ENCODE measurements around the gene DNAL4. TPM values are rescaled to one million over a fixed set of nuclear protein-coding genes. Genes with fewer than 3 reads are reported as not detected.

DNAL4 gene
- total and polyA plus RNA-seq, 2 of the 4 experiments (the other 2 are of a cell fraction): 6.1 to 12.1 TPM

- TF ChIP-seq NFE2L2 (IDR thresholded peaks at IDR 0.05; ENCODE audit: low read depth, low read length) (no peak), MAZ (IDR thresholded peaks at IDR 0.05; ENCODE audit: borderline replicate concordance, low read depth, low read length) (no peak)
Observed at GRCh38 chr22:38761202-38762162, 32.5 kb downstream of the DNAL4 start (continued).

GRCh38 chr22:38760477-38761201 lies 33.3 kb downstream of the DNAL4 start:
- no peak overlapping the region for H4K5ac ChIP-seq (ENCODE audit: low read depth, low read length)
- no TSS peak for BruUV-seq (replicated peaks)
- ChIA-PET POLR2A (ENCODE audit: unreplicated experiment) (no interaction called here), CTCF (no interaction called here)
- no peak overlapping the region for H2BK120ac ChIP-seq (ENCODE audit: low read depth, low read length)
- H2AFZ ChIP-seq (replicated peaks; ENCODE audit: low read length, poor library complexity): no peak overlapping the region
- dilution Hi-C loops (cut with HindIII; ENCODE audit: low sequenced_read_pairs, unreplicated experiment): no loop called here
- H4K20me1 ChIP-seq (ENCODE audit: insufficient read depth, low read length): no peaks in the 10 kb centered on the region
- intact Hi-C loops (cut with micrococcal nuclease): loop anchor here (10.0 kb wide), 1 partner anchor 554 kb away; the partner anchor contains the start of gene RPL3
- no peak overlapping the region for H3K9ac ChIP-seq (ENCODE audit: low read depth, low read length)
- H2BK5ac ChIP-seq (ENCODE audit: low read depth, low read length, poor library complexity, severe bottlenecking): no peak overlapping the region
- no peak overlapping the region; the same call in 1 of the 2 replicates for H2BK20ac ChIP-seq (ENCODE audit: low read depth, low read length)
- H3K56ac ChIP-seq (ENCODE audit: extremely low read depth, insufficient read depth, low read length): no peak overlapping the region
- no peak overlapping the region for H3K18ac ChIP-seq (ENCODE audit: low read depth, low read length)
- peaks cover 3% of the 10 kb centered on the region for H3K4me1 ChIP-seq (ENCODE audit: control insufficient read depth, insufficient read depth, low read length)
- no peak overlapping the region for H4K91ac ChIP-seq (ENCODE audit: insufficient read depth, low read depth, low read length)
- peaks cover 18% of the 10 kb centered on the region for H3K9me1 ChIP-seq (ENCODE audit: insufficient read depth, low read length)
- no peak overlapping the region for H3K4ac ChIP-seq (ENCODE audit: low read depth, low read length)
- H3K9me3 ChIP-seq (ENCODE audit: control insufficient read depth, insufficient read depth, low read length): no peaks in the 10 kb centered on the region
- H3K27ac ChIP-seq (ENCODE audit: insufficient read depth, low read length): no peak overlapping the region
- H3K79me1 ChIP-seq (ENCODE audit: low read depth in 1 of 2, low read length in 2 of 2): peaks cover 0 to 16% of the 10 kb centered on the region in 2 experiments; a peak in 2 of 4 replicates
- no peak overlapping the region for H3K4me3 ChIP-seq (ENCODE audit: insufficient read depth, low read depth, low read length)
- H3K4me2 ChIP-seq (ENCODE audit: low read depth, low read length): no peak overlapping the region
- H3K23ac ChIP-seq (ENCODE audit: low read depth, low read length): no peak overlapping the region
- no peak overlapping the region for H4K8ac ChIP-seq (ENCODE audit: low read depth in 2 of 2, low read length in 2 of 2)
- no peaks in the 10 kb centered on the region for H3K27me3 ChIP-seq (ENCODE audit: control insufficient read depth, insufficient read depth, low read length)
- no peak overlapping the region for H2BK15ac ChIP-seq (ENCODE audit: low read depth, low read length)
- no peak overlapping the region for H2AK9ac ChIP-seq (replicated peaks; ENCODE audit: low read depth, low read length, poor library complexity)
- H3K36me3 ChIP-seq (ENCODE audit: control insufficient read depth, insufficient read depth, low read length): no peaks in the 10 kb centered on the region
- DNase-seq (peak; percentile 43), ATAC-seq (ENCODE audit: low read depth) (no peak)
- 69% methylated on average over 5 of the region's 12 CpGs; no CpG with 5 or more reads in 1 of the 2 experiments for WGBS, 2 experiments (ENCODE audit: extremely low coverage in 2 of 2, insufficient read length in 1 of 2)
- no peak overlapping the region for H3K14ac ChIP-seq (replicated peaks; ENCODE audit: low read depth, low read length)
- H2AK5ac ChIP-seq (ENCODE audit: low read depth, low read length): no peak overlapping the region
- in situ Hi-C loops (cut with MboI; ENCODE audit: low sequenced_read_pairs): loop anchor here (10.0 kb wide), 1 partner anchor 244 kb away; no protein-coding TSS in a partner anchor
- TF ChIP-seq POLR2A (IDR thresholded peaks at IDR 0.05; ENCODE audit: low read depth, low read length) (no peak), USF2 (IDR thresholded peaks at IDR 0.05; ENCODE audit: low read depth, low read length) (no peak), MXI1 (IDR thresholded peaks at IDR 0.05; ENCODE audit: borderline replicate concordance, low read depth, low read length) (no peak), CHD1 (IDR thresholded peaks at IDR 0.05; ENCODE audit: low read depth, low read length) (no peak), SMC3 (IDR thresholded peaks at IDR 0.05; ENCODE audit: low read depth, low read length) (no peak), CTCF (conservative IDR thresholded peaks at IDR 0.05; ENCODE audit: low read depth, low read length) (no peak), RCOR1 (IDR thresholded peaks at IDR 0.05; ENCODE audit: insufficient replicate concordance, low read length) (no peak), ELK1 (IDR thresholded peaks at IDR 0.05; ENCODE audit: borderline replicate concordance, low read depth, low read length) (no peak)
